OCI-LY1 (cell line): ENCODE data around the gene FAM72C.
"Not testable (repeated sequence)": the region's sequence is repeated elsewhere in the genome, so short reads cannot be mapped to it uniquely, and the experiment has no call there.

Experiments used
- CTCF ChIP-seq: fragments of 200-600 bp; sonication (generic), shearing (Covaris generic); IDR thresholded peaks from 2 replicates; pipeline ENCODE4 v1.5.1; 2017; ENCODE audit warnings: mild to moderate bottlenecking, antibody characterized with exemption, low read length, moderate library complexity, mixed read lengths
- EZH2 ChIP-seq: fragments of 200-600 bp; sonication (generic), shearing (Covaris generic); IDR thresholded peaks from 2 replicates; pipeline ENCODE4 v1.8.0; 2017; ENCODE audit warnings: borderline replicate concordance, mixed run types, mild to moderate bottlenecking, antibody characterized with exemption, low read length, moderate library complexity, mixed read lengths

- not testable (repeated sequence) for TF ChIP-seq CTCF, EZH2
These were observed 24.2 kb upstream of the FAM72C start for GRCh38 chr1:143996020-143996419.
